ENCODE data around the gene MEGF6. TPM values are rescaled to one million over a fixed set of nuclear protein-coding genes. Genes with fewer than 3 reads are reported as not detected.

MEGF6 gene
- total and polyA plus RNA-seq, 2 donors (not counting 3 experiments of a cell fraction or from before 2014, with no cell fraction given), result 22.5 to 63.7 TPM

DNA sequence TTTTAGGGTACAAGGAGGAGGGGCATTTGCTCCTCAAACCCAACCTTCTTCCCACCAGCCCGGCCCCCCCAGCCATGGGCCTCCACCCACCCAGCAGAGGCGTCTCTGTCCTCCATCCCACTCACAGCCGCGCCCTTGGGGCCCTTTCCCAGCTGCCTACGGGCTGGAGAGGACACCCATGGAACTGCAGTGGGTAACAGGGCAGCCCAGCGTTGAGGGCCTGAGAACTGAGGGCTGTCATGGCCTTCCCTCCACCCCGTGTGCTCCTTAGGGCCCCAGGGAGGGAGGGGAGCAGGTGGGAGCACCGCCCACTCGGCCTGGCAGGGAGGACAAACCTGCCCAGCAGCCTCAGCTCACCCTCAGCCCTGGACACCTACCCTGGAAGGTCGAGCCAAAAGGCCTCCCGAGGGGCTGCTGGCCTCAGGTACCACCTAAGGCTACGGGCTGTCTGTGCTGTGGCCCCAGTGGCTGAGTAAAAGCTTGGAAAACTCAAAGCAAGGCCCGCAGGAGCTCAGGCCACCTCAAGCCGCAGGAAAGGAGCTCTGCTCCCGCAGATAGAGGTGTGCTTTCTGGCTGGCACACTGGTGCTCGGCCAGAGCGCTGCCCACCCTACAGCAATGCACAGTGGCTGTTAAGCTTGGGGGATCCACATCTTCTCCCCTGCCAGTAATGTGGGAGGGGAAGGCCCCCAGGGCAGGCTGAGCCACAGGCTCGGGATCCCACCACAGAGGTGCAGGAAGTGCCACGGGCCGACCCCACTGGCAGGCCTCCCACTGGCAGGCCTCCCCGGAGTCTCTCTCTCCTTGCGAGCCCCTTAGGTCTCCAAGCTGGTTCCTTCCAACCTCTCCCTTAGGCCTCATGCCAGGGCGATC, 159.1 kb downstream of the MEGF6 start:
- Histone ChIP-seq H2AFZ (ENCODE audit: low read depth, low read length) (no peak overlapping the region), H3K27ac (ENCODE audit: insufficient read depth, low read depth, low read length) (no peak overlapping the region), H3K79me2 (ENCODE audit: control insufficient read depth, insufficient read depth, low read length) (no peaks in the 10 kb centered on the region), H3K4me1 (ENCODE audit: control insufficient read depth, extremely low read depth, insufficient read depth, low read length) (no peaks in the 10 kb centered on the region), H3K4me3 (replicated peaks in 1 of 3; ENCODE audit: insufficient read depth in 1 of 3, low read depth in 1 of 3, low read length in 3 of 3) (no peak overlapping the region), H3K4me2 (ENCODE audit: insufficient read depth, low read length) (no peak overlapping the region), H3K9me1 (replicated peaks; ENCODE audit: control insufficient read depth, extremely low read depth, insufficient read depth, low read length) (no peaks in the 10 kb centered on the region), H3K9me3 (replicated peaks; ENCODE audit: control insufficient read depth, insufficient read depth, low read length) (no peaks in the 10 kb centered on the region), H4K20me1 (replicated peaks; ENCODE audit: control insufficient read depth, extremely low read depth, insufficient read depth, low read length) (no peaks in the 10 kb centered on the region), H3K9ac (replicated peaks; ENCODE audit: extremely low read depth, insufficient read depth, low read length) (no peak overlapping the region), H3K36me3 (ENCODE audit: control insufficient read depth in 2 of 2, extremely low read depth in 1 of 2, insufficient read depth in 2 of 2, low read length in 2 of 2) (no peaks in the 10 kb centered on the region), H3K27me3 (ENCODE audit: control insufficient read depth in 2 of 2, insufficient read depth in 2 of 2, low read length in 2 of 2) (peaks cover 0 to 3% of the 10 kb centered on the region in 2 experiments)
- dilution Hi-C loops (cut with MboI; ENCODE audit: extremely low pct_ligation_motif_present, low sequenced_read_pairs), result no loop called here
- BruUV-seq (replicated peaks), result no TSS peak
- DNase-seq (ENCODE audit: low read depth, low spot score) (no peak), FAIRE-seq (no peak)
- intact Hi-C loops (cut with micrococcal nuclease), result loop anchor here (5.0 kb wide), 1 partner anchor 350 kb away; no protein-coding TSS in a partner anchor
- ChIA-PET CTCF (interaction anchor here (0.5 to 4.4 kb wide), 53 partner anchors 8 to 1251 kb away, joined by 3 to 139 read pairs (median 4); partner anchors contain the start of genes LRRC47, PANK4, TPRG1L and WRAP73), POLR2A (no interaction called here)
- TF ChIP-seq JUN (IDR thresholded peaks at IDR 0.05; ENCODE audit: borderline replicate concordance, insufficient read depth, insufficient read length, low read depth) (no peak), MAX (IDR thresholded peaks at IDR 0.05; ENCODE audit: insufficient read depth, insufficient read length) (no peak), GATA2 (IDR thresholded peaks at IDR 0.05; ENCODE audit: insufficient read depth, insufficient read length, low read depth, low read length) (no peak)

- no peaks in the 10 kb centered on the region for H3K9me1 ChIP-seq (replicated peaks; ENCODE audit: control insufficient read depth, extremely low read depth, insufficient read depth, low read length)
- no TSS peak for BruUV-seq (replicated peaks)
- no peaks in the 10 kb centered on the region for H4K20me1 ChIP-seq (replicated peaks; ENCODE audit: control insufficient read depth, extremely low read depth, insufficient read depth, low read length)
- H3K4me3 ChIP-seq (replicated peaks in 1 of 3; ENCODE audit: insufficient read depth in 1 of 3, low read depth in 1 of 3, low read length in 3 of 3), result no peak overlapping the region
- H3K4me2 ChIP-seq (ENCODE audit: insufficient read depth, low read length), result no peak overlapping the region
- dilution Hi-C loops (cut with MboI; ENCODE audit: extremely low pct_ligation_motif_present, low sequenced_read_pairs), result no loop called here
- H3K9me3 ChIP-seq (replicated peaks; ENCODE audit: control insufficient read depth, insufficient read depth, low read length), result no peaks in the 10 kb centered on the region
- H3K79me2 ChIP-seq (ENCODE audit: control insufficient read depth, insufficient read depth, low read length), result no peaks in the 10 kb centered on the region
- no peak overlapping the region for H3K27ac ChIP-seq (ENCODE audit: insufficient read depth, low read depth, low read length)
- no peak overlapping the region for H2AFZ ChIP-seq (ENCODE audit: low read depth, low read length)
- no peaks in the 10 kb centered on the region for H3K4me1 ChIP-seq (ENCODE audit: control insufficient read depth, extremely low read depth, insufficient read depth, low read length)
- TF ChIP-seq EZH2 (IDR thresholded peaks at IDR 0.05; ENCODE audit: borderline replicate concordance, low read depth, low read length, severe bottlenecking) (no peak), GATA2 (IDR thresholded peaks at IDR 0.05; ENCODE audit: insufficient read depth, insufficient read length, low read depth, low read length) (no peak), POLR2AphosphoS5 (IDR thresholded peaks at IDR 0.05; ENCODE audit: insufficient read depth, low read depth, low read length) (no peak), CTCF (IDR thresholded peaks at IDR 0.05; ENCODE audit: extremely low read depth in 1 of 2, insufficient read depth in 1 of 2, low read depth in 1 of 2, low read length in 2 of 2) (no peak), FOS (IDR thresholded peaks at IDR 0.05; ENCODE audit: borderline replicate concordance, insufficient read depth, low read length) (no peak), MAX (IDR thresholded peaks at IDR 0.05; ENCODE audit: insufficient read depth, insufficient read length) (no peak), POLR2A (IDR thresholded peaks at IDR 0.05; ENCODE audit: low read depth, low read length) (no peak), JUN (IDR thresholded peaks at IDR 0.05; ENCODE audit: borderline replicate concordance, insufficient read depth, insufficient read length, low read depth) (no peak), MYC (IDR thresholded peaks at IDR 0.05; ENCODE audit: low read depth, low read length) (no peak)
- peaks cover 0 to 3% of the 10 kb centered on the region in 2 experiments for H3K27me3 ChIP-seq (ENCODE audit: control insufficient read depth in 2 of 2, insufficient read depth in 2 of 2, low read length in 2 of 2)
- DNase-seq (ENCODE audit: low read depth, low spot score) (no peak), FAIRE-seq (no peak)
- ChIA-PET CTCF (interaction anchor here (1.0 to 1.1 kb wide), 2 partner anchors 21 to 274 kb away, joined by 3 to 4 read pairs; no protein-coding TSS in a partner anchor), POLR2A (interaction anchor here (0.6 kb wide), 1 partner anchor 831 kb away, joined by 3 read pairs; no protein-coding TSS in a partner anchor)
- intact Hi-C loops (cut with micrococcal nuclease), result loop anchor here (1.0 to 5.0 kb wide), 2 partner anchors 270 to 351 kb away; no protein-coding TSS in a partner anchor
- no peaks in the 10 kb centered on the region for H3K36me3 ChIP-seq (ENCODE audit: control insufficient read depth in 2 of 2, extremely low read depth in 1 of 2, insufficient read depth in 2 of 2, low read length in 2 of 2)
- no peak overlapping the region for H3K9ac ChIP-seq (replicated peaks; ENCODE audit: extremely low read depth, insufficient read depth, low read length)
These were observed 160.3 kb downstream of the MEGF6 start for GRCh38 chr1:3450983-3451382.

Measured in endothelial cell of umbilical vein (primary cell).